Endothelial cell of umbilical vein (primary cell): ENCODE data around the gene TMEM233.

Source experiments
- EZH2 ChIP-seq: IDR thresholded peaks from 2 replicates; pipeline ENCODE4 v1.6.1; 2012; ENCODE audit warnings: borderline replicate concordance, low read depth, mild to moderate bottlenecking, moderate library complexity, low read length, inconsistent platforms; ENCODE audit not compliant: severe bottlenecking
- MYC ChIP-seq: IDR thresholded peaks from one replicate; pipeline ENCODE4 v1.6.1; 2011; ENCODE audit warnings: mild to moderate bottlenecking, low read depth, low read length

DNA sequence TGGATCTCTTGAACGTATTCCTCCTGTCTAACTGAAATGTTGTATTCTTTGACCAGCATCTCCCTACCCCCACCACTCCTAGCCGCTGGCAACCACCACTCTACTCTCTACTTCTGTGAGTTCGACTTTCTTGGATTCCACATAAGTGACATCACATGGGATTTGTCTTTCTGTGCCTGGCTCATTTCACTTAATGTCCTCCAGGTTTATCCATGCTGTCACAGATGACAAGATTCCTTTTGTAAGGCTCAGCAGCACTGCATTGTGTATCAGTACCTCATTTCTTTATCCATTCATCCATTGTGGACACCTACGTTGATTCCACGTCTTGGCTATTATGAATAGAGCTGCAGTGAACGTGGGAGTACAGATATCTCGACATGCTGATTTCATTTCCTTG is 84.9 kb downstream of the TMEM233 start:
- TF ChIP-seq EZH2 (no peak), MYC (no peak)
